GM19372 (cell line): ENCODE data around the gene FAM90A1.
"Not testable (repeated sequence)": the region's sequence is repeated elsewhere in the genome, so short reads cannot be mapped to it uniquely, and the experiment has no call there.

Experiments
- ATAC-seq: cut with Tn5 transposase; IDR thresholded peaks from one replicate; pipeline ENCODE4 v1.9.1; 2021; ENCODE audit warnings: mild to moderate bottlenecking, low read depth, moderate library complexity; ENCODE audit not compliant: unreplicated experiment

The FAM90A1 gene

DNA sequence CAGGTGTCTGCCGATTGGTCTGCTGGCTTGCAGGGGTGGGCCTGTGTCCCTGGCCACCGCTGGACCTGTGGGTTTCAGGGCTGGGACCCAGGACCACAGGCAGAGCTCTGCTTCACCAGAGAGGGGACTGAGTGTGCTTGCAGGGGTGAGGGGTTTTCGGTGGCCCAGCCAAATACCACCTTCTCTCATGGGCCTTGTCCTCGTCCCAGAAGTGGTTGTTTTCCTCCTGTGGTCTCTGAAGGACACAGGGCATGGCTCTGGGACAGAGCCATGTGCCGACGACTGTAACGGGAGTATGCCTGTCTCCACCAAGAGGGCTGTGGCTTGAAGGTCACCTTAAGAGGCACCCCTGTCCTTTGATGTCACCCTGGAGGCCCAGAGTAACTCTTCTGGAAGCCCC is 7.3 kb upstream of the FAM90A1 start:
- ATAC-seq, result not testable (repeated sequence)

DNA sequence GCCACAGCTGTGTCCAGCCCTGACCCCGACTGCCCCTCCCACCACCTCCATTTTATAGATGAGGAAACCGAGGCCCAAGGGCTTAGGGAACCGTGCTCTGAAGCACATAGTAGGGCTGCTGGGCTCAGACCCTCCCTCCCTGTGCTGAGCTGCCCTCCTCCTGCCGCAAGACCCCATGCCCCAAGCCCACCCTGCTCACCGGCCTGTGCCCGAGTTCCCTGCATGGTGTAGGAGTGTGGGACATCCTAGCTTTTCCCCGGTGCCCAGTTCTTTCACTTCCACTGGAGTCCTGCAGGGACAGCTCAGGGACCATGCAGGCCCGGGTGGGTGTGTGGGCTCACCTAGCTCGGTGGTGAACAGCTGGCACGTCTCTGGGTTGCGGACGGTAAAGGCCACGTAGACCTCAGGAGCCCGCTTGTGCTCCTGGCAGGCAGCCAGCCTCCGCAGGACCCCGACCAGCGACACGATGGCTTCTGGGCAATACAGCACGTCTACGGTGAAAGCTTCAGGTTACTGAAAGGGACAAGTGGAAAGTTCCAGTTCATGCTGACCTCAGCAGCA is 6.6 kb upstream of the FAM90A1 start:
- not testable (repeated sequence) for ATAC-seq

DNA sequence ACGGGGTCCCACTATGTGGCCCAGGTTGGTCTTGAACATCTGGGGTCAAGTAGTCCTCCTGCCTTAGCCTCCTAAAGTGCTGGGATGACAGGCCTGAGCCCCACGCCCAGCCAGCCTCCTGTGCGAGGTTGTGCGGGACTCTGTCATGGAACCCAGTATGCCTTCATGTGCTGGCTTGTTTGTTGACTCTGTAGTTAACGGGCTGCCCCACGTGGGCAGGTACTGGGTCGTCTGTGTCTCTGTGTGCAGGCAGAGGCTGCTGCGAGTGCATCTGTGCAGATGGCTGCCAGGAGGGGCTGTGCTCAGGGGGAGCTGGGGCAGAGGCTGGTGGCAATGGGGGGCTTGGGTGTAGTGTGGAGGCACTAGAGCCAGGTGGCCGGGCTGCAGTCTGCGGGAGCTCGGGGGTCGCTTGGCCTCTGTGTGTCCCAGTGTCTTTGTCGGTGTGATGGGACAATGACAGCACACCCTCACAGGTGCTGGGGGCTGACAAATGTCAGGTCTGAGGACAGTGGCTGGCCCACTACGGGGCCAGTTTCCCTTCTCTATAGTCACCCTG is 6.0 kb upstream of the FAM90A1 start:
- ATAC-seq, result not testable (repeated sequence)

DNA sequence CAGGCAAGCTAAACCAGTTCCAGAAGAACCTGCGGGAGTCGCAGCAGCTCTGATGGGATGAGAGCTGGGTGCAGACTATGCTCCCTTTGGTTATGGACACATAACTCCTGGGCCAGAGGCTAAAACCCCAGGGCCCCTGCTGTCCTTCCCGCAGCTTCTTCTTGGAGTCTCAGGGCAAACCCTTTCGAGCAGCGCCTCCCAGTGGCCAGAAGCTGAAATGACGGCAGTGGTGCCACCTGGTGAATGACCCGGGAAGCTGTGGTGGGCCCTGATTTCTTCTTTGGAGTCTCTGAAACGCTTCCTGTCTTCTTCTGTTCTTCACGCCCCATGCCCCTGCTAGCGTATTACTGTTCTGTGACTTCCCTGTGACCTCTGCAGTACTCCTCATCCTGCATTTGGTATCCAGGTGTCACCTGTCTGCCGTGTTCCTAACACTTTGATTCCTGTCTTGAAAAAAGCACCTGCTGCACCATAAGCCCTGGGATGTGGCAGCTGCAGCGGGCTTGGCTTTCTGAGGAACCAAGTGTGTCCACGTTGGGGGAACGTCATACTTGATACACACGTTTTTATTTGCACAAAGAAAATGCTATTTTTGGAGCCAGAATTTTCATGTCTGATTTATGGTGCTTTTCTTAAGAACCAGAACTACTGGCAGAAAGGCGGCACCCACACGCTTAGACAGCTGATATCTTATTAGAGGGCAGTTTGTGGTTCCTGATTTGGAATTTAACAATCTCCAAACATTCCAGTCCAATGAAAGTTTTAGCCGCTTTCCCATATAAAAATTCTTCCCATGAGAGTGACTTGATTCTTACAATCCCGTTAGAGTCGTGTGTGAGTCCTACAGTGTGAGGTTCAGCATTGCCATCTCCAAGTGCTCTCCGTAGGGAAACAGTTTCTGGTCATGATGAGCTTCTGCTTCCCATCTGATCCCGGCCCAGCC is 4.5 kb upstream of the FAM90A1 start:
- not testable (repeated sequence) for ATAC-seq

DNA sequence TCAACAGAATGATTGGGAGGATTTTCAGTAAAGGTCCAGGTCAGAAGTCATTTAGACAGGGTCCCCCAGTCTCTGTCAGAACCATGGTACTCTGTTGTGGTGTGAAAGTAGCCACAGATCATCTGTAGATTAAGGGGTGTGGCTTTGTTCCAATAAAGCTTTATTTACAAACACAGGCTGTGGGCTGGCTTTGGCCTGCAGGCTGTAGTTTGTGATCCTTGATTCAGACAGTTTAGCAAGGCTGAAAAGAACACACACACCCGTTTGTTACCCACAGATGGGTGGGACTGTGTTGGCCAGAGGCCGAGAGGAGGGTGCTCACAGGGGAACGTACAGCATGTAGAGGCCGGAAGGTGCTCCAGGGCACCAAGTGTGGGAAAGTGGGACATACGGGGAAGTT is 3.6 kb upstream of the FAM90A1 start:
- ATAC-seq, result not testable (repeated sequence)

DNA sequence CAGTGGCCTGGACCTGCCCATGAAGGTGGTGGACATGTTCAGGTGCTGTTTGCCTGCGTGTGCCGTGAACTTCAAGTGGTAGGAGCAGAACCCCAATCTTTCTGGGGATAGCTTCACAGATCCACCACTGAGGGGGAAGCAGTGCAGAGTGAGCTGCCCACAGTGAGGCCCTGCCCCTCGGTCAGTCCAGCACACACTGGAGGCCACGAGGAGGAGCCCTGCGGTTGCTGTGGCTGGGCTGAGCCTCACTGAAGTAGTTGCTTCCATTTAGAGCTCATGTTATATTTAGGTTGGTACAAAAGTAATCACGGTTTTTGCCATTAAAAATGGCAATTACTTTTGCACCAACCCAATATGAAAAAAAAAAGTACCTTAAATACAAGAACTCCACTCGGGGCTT is 2.1 kb upstream of the FAM90A1 start:
- ATAC-seq, result not testable (repeated sequence)

DNA sequence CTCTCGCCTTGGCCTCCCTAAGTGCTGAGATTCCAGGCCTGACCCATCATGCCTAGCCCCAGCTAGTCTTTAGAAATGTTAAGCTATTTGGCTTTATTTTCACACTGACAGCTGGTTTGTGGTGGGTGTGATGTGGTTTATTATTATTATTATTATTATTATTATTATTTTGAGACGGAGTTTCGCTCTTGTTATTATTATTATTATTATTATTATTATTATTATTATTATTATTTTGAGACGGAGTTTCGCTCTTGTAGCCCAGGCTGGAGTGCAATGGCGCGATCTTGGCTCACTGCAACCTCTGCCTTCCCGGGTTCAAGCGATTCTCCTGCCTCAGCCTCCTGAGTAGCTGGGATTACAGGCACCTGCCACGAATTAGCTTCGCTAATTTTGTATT is 1.2 kb upstream of the FAM90A1 start:
- not testable (repeated sequence) for ATAC-seq

DNA sequence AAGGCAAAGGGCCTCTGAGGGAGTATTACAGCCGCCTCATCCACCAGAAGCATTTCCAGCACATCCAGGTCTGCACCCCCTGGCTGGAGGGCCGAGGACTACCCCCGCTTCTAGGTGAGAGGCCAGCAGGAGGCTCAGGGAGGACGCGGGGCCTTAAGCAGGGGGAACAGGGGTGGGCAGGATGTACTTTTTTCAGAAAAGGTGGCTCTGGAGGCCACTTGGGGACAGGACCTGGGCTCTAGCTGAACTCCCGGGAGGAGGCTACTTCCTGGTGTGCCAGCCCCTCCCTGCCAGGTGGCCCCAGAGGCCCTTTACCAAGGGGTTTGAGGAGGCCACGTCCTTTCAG is 287 bp upstream of the FAM90A1 start:
- ATAC-seq, result not testable (repeated sequence)

DNA sequence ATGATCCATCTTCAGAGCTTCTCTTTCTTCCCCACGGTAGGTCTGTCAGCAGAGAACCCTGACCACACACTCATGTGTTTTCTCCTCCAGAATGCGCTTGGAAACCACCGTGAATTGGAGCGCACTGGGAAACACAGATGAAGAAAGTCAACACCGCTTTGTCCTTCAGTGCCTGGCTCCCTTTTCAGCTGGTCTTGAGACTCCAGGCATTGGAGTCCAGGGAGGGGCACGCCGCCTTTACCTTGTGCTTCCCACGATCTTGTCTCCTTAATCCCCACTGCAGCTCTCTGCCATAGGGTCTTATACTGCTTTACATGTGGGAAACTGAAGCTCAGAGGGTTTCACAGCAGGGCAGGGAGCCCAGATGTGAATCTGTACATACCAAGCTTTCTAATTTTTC is 1.1 kb downstream of the FAM90A1 start:
- no peak for ATAC-seq

DNA sequence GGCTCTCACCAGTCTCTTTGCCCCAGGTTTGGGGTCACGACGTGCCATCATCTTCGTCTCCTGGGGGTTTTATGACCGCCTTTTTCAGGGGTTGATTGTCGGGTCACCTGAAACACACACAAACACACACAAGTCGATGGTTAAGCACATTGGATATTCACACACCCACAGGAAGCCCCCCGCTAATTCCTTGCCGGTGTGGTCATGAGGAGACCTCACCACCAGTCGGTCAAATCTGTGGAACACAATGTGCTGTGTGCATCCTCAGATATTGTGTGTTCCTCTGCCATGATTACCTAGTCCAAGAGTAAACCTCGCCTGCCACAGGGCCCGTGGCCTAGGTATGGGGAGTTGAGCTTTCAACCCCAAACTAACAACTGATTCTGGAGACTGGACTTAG is 2.6 kb downstream of the FAM90A1 start:
- ATAC-seq, result not testable (repeated sequence)

DNA sequence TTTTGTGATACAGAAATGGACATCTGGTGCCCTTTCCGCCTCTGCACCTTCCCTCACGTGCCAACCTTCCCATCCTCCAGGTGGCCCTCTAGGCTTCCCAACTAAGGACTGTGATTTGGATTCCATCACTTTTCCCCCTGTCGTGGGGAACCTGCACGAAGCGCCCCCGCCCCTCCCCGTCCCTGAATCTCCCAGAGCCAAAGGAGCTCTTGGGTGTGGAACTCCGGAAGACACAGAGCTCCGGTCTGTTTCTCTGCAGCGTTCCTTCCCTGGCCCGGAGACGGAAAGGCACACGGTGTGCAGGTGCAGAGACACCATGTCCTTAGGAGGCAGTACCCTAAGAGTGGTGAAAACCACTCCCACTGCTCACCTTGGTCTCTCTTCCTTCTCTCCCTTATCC is 3.8 kb downstream of the FAM90A1 start:
- not testable (repeated sequence) for ATAC-seq

DNA sequence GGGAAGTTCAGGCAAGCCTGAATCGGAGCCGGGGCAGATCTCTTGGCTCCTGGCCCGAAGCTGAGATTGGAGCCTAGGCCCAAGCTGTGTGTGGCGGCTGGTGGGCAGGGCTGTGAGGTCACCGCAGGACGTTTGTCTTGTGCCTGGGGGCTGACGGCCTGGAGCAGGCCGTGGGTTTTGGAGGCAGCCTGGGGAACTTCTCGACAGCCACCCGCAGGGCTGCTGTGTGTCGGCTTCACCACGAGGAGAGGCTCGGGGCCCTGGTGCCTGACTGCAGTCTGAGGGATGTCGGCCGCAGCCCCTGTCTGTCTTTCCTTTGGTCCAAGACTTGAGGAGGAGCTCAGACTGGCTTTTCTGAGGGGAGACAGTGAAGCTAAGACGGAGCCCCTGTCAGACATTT is 5.1 kb downstream of the FAM90A1 start:
- not testable (repeated sequence) for ATAC-seq

DNA sequence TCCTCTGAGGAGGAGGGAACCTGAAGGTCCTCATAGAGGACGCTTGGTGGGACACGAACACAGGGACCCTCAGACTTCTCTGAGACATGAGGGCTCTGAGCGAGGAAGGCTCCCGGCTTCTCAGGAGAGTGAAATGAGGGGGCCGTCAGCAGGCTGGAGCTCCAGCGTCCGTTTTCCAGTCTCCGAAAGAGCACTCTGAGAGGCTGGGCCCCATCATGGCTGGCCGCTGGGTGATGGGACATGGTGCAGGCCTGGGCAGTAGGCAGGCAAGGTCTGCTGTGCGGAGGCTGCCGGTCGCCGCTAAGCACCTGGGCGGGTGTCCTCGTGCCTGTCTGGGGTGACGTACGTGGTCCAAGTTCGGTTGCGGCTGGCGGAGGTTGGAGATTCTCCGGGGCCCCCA is 5.6 kb downstream of the FAM90A1 start:
- not testable (repeated sequence) for ATAC-seq

DNA sequence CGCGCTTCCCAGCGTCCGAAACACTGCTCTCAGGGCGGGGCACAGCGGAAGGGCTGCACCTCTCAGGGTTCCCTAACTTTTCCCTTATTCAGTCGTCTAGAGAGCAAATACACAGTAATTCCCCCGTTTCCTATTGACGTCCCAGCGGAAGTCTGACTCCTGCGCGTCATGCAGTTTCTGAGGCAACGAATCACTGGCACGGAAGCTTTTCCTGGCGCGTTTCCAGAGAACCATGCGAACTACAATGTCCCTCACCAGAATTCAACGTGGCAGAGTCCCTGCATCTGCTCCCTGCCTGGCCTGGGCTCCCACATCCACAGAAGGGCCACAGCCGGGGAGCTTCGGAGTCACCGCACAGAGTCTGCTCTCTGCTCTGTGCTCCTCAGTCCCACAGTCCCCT is 6.0 kb downstream of the FAM90A1 start:
- ATAC-seq, result not testable (repeated sequence)

DNA sequence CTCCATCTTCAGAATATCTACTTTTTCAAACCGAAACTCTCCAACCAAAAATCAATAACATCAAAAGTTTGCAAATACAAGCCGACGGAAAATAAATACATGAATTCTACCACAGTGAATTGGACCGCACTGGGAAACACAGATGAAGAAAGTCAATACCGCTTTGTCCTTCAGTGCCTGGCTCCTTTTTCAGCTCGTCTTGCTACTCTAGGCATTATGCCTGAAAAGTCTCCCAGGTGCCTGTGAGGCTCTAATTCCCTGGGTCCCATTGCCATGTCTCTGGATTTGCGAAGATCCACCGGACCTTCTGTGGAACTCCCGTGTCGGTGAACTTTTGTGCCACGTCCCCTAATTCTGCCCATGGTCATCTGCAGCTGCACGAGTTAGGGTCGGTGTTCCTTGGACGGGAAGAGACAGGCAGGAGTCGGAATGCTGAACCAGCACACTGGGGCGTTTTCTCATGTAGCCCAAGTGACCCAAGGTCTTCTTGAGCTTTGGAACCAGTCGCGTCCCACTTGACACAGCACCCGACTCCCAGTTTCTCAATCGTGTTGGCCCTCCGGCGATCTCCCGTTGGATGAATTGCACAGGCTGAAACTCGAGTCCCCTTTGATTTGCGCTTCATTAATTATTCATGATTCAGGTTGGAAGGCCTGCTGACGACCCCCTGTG is 8.6 kb downstream of the FAM90A1 start:
- ATAC-seq, result not testable (repeated sequence)

DNA sequence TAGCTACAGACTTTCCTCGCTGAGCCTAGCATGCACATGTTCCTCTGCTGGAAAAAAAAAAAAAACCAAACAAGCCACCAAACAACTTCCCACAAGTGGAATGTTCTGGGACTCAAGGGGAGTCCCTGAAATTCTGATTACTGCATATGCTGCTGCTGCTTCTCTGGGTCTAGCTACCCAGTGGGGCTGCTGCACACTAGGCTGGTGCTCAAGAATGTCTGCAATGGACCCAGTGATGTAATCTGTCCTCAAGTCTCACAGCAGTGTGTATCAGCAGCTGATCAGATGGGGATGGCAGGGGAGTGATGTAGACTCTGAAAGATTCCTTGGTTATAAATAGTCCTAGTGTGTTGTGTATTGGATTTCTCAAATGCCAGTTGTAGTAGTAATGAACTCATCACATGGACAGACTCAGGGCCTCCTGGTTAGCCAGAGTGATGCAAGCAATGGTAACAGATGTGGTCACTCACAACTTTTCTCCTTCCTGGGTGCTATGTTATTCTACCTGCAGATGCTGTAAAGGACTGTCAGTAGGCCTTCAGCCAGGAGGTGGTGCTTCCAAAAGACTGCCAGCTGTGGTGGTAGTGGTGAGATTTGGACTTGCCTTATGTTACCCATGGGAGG is 29.6 kb downstream of the FAM90A1 start:
- ATAC-seq, result not testable (repeated sequence)

DNA sequence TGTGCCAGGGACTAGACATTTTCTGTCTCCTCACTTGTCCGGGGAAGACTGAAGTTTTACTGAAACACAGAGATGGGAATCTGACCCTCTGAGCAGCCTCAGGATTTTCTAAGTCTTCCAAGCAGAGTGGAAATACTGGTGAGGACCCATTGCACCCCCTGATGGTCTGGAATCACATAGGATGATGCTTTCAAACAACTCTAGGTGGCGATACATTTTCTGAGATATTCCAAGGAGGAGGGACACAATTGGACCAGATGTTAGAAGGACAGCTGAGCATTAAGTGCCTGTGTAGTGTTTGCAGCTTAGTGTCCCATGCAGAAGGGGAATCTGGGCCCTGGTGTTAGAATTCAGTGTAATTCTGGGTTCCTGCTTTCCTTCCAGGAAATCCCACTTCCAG is 39.3 kb downstream of the FAM90A1 start:
- ATAC-seq, result not testable (repeated sequence)

DNA sequence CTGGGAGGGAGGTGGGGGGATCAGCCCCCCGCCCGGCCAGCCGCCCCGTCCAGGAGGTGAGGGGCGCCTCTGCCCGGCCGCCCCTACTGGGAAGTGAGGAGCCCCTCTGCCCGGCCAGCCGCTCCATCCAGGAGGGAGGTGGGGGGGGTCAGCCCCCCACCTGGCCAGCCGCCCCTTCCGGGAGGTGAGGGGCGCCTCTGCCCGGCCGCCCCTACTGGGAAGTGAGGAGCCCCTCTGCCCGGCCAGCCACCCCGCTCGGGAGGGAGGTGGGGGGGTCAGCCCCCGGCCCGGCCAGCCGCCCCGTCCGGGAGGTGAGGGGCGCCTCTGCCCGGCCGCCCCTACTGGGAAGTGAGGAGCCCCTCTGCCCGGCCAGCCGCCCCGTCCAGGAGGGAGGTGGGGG is 43.2 kb downstream of the FAM90A1 start:
- not testable (repeated sequence) for ATAC-seq

DNA sequence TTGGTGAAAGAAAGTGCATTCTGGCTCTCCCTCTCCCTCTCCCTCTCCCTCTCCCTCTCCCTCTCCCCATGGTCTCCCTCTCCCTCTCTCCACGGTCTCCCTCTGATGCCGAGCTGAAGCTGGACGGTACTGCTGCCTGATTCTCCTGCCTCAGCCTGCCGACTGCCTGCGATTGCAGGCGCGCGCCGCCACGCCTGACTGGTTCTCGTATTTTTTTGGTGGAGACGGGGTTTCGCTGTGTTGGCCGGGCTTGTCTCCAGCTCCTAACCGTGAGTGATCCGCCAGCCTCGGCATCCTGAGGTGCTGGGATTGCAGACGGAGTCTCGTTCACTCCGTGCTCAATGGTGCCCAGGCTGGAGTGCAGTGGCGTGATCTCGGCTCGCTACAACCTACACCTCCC is 44.1 kb downstream of the FAM90A1 start:
- ATAC-seq, result not testable (repeated sequence)

DNA sequence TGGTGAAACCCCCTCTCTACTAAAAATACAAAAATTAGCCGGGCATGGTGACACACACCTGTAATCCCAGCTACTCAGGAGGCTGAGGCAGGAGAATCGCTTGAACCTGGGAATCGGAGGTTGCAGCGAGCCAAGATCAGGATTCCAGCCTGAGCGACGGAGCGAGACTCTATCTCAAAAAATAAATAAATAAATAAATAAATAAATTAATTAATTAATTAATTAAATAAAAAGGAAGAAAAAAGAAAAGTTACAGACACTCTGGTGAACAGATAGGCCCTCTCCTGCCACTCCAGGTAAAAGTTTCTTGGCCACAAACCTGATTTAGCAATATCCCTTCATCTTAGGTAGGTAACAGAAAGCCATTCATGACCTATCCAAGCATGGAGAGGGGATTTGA is 44.5 kb downstream of the FAM90A1 start:
- ATAC-seq, result not testable (repeated sequence)

DNA sequence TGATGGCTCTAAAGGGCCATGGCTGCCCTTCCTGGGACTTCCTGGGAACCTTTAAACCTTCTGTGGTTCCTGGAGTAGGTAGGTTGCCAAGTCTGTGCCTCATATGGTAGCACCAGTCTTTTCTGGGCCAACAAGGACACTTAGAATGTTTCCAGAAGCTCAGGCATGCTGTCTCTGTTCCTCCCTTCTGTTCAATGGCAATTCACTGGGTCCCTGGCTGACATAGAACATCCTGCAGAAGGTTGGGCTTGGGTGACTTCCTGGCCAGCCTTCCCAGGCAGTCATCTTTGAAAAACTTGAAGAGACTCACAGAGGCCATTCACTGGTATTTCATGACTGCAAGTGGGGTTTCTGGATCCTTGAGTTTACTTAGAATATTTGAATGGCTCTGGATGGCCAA is 46.1 kb downstream of the FAM90A1 start:
- ATAC-seq, result not testable (repeated sequence)
